KOPT-K1 (cell line): Measurements from ENCODE around the gene GNB2.

ENCODE experiments used
- H3K27ac ChIP-seq: fragments of 200-600 bp; sonication (generic); 2 replicates; pipeline ENCODE4 v1.5.1; 2016; ENCODE audit warnings: antibody characterized with exemption, mild to moderate bottlenecking, low read depth, low read length; ENCODE audit not compliant: poor library complexity, severe bottlenecking
- H3K36me3 ChIP-seq: fragments of 200-600 bp; sonication (generic); 2 replicates; pipeline ENCODE4 v1.5.1; 2017; ENCODE audit warnings: antibody characterized with exemption, mild to moderate bottlenecking, low read length, moderate library complexity; ENCODE audit not compliant: insufficient read depth
- H3K9me3 ChIP-seq: fragments of 200-600 bp; sonication (generic); 2 replicates; pipeline ENCODE4 v1.5.1; 2017; ENCODE audit warnings: antibody characterized with exemption, low read length, mild to moderate bottlenecking; ENCODE audit not compliant: insufficient read depth, poor library complexity, severe bottlenecking

GNB2 gene

GRCh38 chr7:100675105-100675451 lies 1.5 kb downstream of the GNB2 start:
- no peaks in the 10 kb centered on the region for H3K9me3 ChIP-seq
- H3K36me3 ChIP-seq: peaks cover 38% of the 10 kb centered on the region
- H3K27ac ChIP-seq: peak overlapping the region; percentile 92

- no peaks in the 10 kb centered on the region for H3K9me3 ChIP-seq
- peak overlapping the region; percentile 92 for H3K27ac ChIP-seq
- peaks cover 45% of the 10 kb centered on the region for H3K36me3 ChIP-seq
These were observed 2.2 kb downstream of the GNB2 start for GRCh38 chr7:100675581-100676350.

- peaks cover 55% of the 10 kb centered on the region for H3K36me3 ChIP-seq
- no peaks in the 10 kb centered on the region for H3K9me3 ChIP-seq
- H3K27ac ChIP-seq: peak overlapping the region; percentile 92
These were observed 3.2 kb downstream of the GNB2 start for GRCh38 chr7:100676501-100677306.

GRCh38 chr7:100677308-100678267 lies 4.0 kb downstream of the GNB2 start:
- peaks cover 63% of the 10 kb centered on the region for H3K36me3 ChIP-seq

GRCh38 chr7:100678291-100678984 lies 4.9 kb downstream of the GNB2 start:
- no peak overlapping the region for H3K27ac ChIP-seq
- peaks cover 72% of the 10 kb centered on the region for H3K36me3 ChIP-seq
- H3K9me3 ChIP-seq: no peaks in the 10 kb centered on the region

More at GRCh38 chr7:100677308-100678267, 4.0 kb downstream of the GNB2 start:
- Histone ChIP-seq H3K9me3 (no peaks in the 10 kb centered on the region), H3K27ac (no peak overlapping the region)

GRCh38 chr7:100679129-100679926 lies 5.8 kb downstream of the GNB2 start:
- Histone ChIP-seq H3K9me3 (no peaks in the 10 kb centered on the region), H3K36me3 (peaks cover 81% of the 10 kb centered on the region), H3K27ac (no peak overlapping the region)

- Histone ChIP-seq H3K9me3 (no peaks in the 10 kb centered on the region), H3K27ac (no peak overlapping the region), H3K36me3 (peaks cover 88% of the 10 kb centered on the region)
These were observed 6.5 kb downstream of the GNB2 start for GRCh38 chr7:100679927-100680575.

GRCh38 chr7:100680576-100681271 lies 7.2 kb downstream of the GNB2 start:
- Histone ChIP-seq H3K9me3 (no peaks in the 10 kb centered on the region), H3K27ac (no peak overlapping the region), H3K36me3 (peaks cover 95% of the 10 kb centered on the region)

GRCh38 chr7:100681491-100682227 lies 8.1 kb downstream of the GNB2 start:
- no peak overlapping the region for H3K27ac ChIP-seq
- H3K9me3 ChIP-seq: no peaks in the 10 kb centered on the region
- peaks cover 100% of the 10 kb centered on the region for H3K36me3 ChIP-seq

- Histone ChIP-seq H3K9me3 (no peaks in the 10 kb centered on the region), H3K36me3 (peaks cover 100% of the 10 kb centered on the region), H3K27ac (no peak overlapping the region)
These were observed 8.7 kb downstream of the GNB2 start for GRCh38 chr7:100682228-100682741.

GRCh38 chr7:100682991-100683658 lies 9.6 kb downstream of the GNB2 start:
- Histone ChIP-seq H3K27ac (no peak overlapping the region), H3K9me3 (no peaks in the 10 kb centered on the region), H3K36me3 (peaks cover 100% of the 10 kb centered on the region)
